ENCODE results near the gene SETD1A. TPM values are rescaled to one million over a fixed set of nuclear protein-coding genes. Genes with fewer than 3 reads are reported as not detected.

The SETD1A gene
- polyA plus RNA-seq, 1 donor (not counting 4 experiments of a cell fraction or from before 2014, with no cell fraction given): 1.1 TPM

DNA sequence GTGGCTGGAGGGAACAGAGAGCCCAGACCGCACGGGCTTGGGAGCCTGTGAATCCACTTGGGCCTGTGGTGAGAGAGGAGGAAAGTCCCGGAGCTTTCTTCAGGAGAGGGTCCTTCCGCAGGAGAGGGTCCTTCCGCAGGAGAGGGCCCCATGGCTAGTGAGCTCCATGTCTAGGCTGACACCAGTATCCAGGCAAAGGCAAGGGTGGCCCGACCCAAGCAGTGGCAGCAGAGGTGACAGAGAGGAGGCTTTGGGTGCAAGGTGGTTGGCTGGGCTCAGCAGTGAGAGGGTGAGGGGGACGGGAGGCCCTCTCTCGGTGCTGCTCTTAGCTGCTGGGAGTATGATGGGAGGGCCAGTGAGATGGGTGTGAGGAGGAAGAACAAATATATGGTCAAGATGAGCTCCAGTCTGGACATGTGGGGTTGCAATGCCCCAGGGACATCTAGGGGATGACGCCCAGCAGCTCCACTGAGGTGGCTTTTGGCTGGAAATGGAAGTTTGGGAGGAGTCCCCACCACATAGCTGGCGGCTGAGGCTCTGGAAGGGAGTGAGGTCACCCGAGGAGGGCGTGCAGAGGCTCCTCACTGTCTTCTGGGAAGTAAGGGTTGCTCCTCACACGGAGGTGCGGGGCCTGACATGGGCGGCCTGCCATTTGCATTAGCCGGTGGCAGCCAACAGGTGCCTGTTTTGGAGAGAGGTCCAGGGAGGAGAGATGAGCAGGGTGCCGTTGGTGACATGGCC lies 25.2 kb downstream of the SETD1A start:
- dilution Hi-C loops (cut with MboI; ENCODE audit: extremely low pct_ligation_motif_present, low sequenced_read_pairs): no loop called here
- Histone ChIP-seq H3K4me1 (ENCODE audit: control insufficient read depth, extremely low read depth, insufficient read depth, low read length) (peaks cover 15% of the 10 kb centered on the region), H2AFZ (ENCODE audit: control insufficient read depth, low read length) (no peak overlapping the region), H3K27ac (ENCODE audit: control insufficient read depth, insufficient read depth, low read length) (no peak overlapping the region), H4K20me1 (ENCODE audit: control insufficient read depth, extremely low read depth, insufficient read depth, low read length) (no peaks in the 10 kb centered on the region), H3K9me3 (ENCODE audit: control insufficient read depth, low read depth, low read length) (no peaks in the 10 kb centered on the region), H3K4me2 (ENCODE audit: control insufficient read depth, extremely low read depth, insufficient read depth, low read depth, low read length) (no peak overlapping the region), H3K79me2 (ENCODE audit: control insufficient read depth, insufficient read depth, low read length) (no peaks in the 10 kb centered on the region), H3K36me3 (ENCODE audit: control insufficient read depth in 2 of 2, extremely low read depth in 1 of 2, insufficient read depth in 2 of 2, low read length in 2 of 2) (peaks cover 13 to 14% of the 10 kb centered on the region in 2 experiments), H3K4me3 (ENCODE audit: control insufficient read depth in 2 of 3, extremely low read depth in 1 of 3, insufficient read depth in 2 of 3, low read depth in 1 of 3, low read length in 3 of 3) (no peak overlapping the region), H3K27me3 (ENCODE audit: control insufficient read depth, extremely low read depth, insufficient read depth, low read length) (no peaks in the 10 kb centered on the region), H3K9ac (ENCODE audit: control insufficient read depth, extremely low read depth, insufficient read depth, low read length) (no peak overlapping the region), H3K9me1 (ENCODE audit: control insufficient read depth, extremely low read depth, insufficient read depth, low read length) (no peaks in the 10 kb centered on the region)
- no peak for FAIRE-seq
- TF ChIP-seq, protein P1, sequence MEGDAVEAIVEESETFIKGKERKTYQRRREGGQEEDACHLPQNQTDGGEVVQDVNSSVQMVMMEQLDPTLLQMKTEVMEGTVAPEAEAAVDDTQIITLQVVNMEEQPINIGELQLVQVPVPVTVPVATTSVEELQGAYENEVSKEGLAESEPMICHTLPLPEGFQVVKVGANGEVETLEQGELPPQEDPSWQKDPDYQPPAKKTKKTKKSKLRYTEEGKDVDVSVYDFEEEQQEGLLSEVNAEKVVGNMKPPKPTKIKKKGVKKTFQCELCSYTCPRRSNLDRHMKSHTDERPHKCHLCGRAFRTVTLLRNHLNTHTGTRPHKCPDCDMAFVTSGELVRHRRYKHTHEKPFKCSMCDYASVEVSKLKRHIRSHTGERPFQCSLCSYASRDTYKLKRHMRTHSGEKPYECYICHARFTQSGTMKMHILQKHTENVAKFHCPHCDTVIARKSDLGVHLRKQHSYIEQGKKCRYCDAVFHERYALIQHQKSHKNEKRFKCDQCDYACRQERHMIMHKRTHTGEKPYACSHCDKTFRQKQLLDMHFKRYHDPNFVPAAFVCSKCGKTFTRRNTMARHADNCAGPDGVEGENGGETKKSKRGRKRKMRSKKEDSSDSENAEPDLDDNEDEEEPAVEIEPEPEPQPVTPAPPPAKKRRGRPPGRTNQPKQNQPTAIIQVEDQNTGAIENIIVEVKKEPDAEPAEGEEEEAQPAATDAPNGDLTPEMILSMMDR (optimal IDR thresholded peaks at IDR 0.05 in 1 of 3, IDR thresholded peaks at IDR 0.05 in 1 of 3, conservative IDR thresholded peaks at IDR 0.05 in 1 of 3; ENCODE audit: extremely low read depth in 1 of 3, insufficient read depth in 2 of 3, low read length in 3 of 3): no peak
- no peak for TF ChIP-seq EZH2 (IDR thresholded peaks at IDR 0.05; ENCODE audit: low read length)
- no peak for DNase-seq (ENCODE audit: low read depth, low spot score)

DNA sequence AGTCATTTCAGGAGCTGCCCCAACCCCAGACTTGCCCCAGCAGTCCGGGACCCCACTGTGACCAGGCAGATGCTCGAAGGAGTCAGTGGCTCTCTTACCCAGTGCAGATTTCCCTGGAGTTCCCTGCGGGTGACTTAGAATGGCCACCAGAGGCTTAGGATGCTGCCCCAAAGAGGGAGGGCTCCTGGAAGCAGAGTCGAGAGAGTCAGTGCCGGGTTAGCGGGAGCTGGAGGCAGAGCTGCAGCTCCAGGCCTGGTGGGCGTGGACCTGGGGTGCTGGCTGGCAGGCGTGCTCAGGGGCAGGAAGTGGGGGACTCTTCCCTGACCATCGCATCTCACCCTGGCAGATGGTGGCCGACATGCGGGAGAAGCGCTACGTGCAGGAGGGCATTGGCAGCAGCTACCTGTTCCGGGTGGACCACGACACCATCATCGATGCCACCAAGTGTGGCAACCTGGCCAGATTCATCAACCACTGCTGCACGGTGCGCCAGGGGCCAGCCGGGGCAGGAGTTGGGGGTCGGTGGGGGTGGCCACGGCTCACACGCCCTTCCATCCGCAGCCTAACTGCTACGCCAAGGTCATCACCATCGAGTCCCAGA lies 25.8 kb downstream of the SETD1A start:
- no peak overlapping the region for H3K27ac ChIP-seq (ENCODE audit: control insufficient read depth, insufficient read depth, low read length)
- no peaks in the 10 kb centered on the region for H4K20me1 ChIP-seq (ENCODE audit: control insufficient read depth, extremely low read depth, insufficient read depth, low read length)
- H3K4me3 ChIP-seq (ENCODE audit: control insufficient read depth in 2 of 3, extremely low read depth in 1 of 3, insufficient read depth in 2 of 3, low read depth in 1 of 3, low read length in 3 of 3): no peak overlapping the region
- H3K4me1 ChIP-seq (ENCODE audit: control insufficient read depth, extremely low read depth, insufficient read depth, low read length): peaks cover 15% of the 10 kb centered on the region
- no peaks in the 10 kb centered on the region for H3K27me3 ChIP-seq (ENCODE audit: control insufficient read depth, extremely low read depth, insufficient read depth, low read length)
- no peak for TF ChIP-seq EZH2 (IDR thresholded peaks at IDR 0.05; ENCODE audit: low read length)
- TF ChIP-seq, protein P1 (optimal IDR thresholded peaks at IDR 0.05 in 1 of 3, IDR thresholded peaks at IDR 0.05 in 1 of 3, conservative IDR thresholded peaks at IDR 0.05 in 1 of 3; ENCODE audit: extremely low read depth in 1 of 3, insufficient read depth in 2 of 3, low read length in 3 of 3): no peak
- H3K79me2 ChIP-seq (ENCODE audit: control insufficient read depth, insufficient read depth, low read length): no peaks in the 10 kb centered on the region
- H3K36me3 ChIP-seq (ENCODE audit: control insufficient read depth in 2 of 2, extremely low read depth in 1 of 2, insufficient read depth in 2 of 2, low read length in 2 of 2): peaks cover 13 to 14% of the 10 kb centered on the region in 2 experiments
- no peaks in the 10 kb centered on the region for H3K9me1 ChIP-seq (ENCODE audit: control insufficient read depth, extremely low read depth, insufficient read depth, low read length)
- no peak overlapping the region for H2AFZ ChIP-seq (ENCODE audit: control insufficient read depth, low read length)
- no peak overlapping the region for H3K4me2 ChIP-seq (ENCODE audit: control insufficient read depth, extremely low read depth, insufficient read depth, low read depth, low read length)
- FAIRE-seq (no peak), DNase-seq (ENCODE audit: low read depth, low spot score) (no peak)
- H3K9me3 ChIP-seq (ENCODE audit: control insufficient read depth, low read depth, low read length): no peaks in the 10 kb centered on the region
- dilution Hi-C loops (cut with MboI; ENCODE audit: extremely low pct_ligation_motif_present, low sequenced_read_pairs): no loop called here
- no peak overlapping the region for H3K9ac ChIP-seq (ENCODE audit: control insufficient read depth, extremely low read depth, insufficient read depth, low read length)

Data from keratinocyte (primary cell).